Hepatocyte (in vitro differentiated cells): Measurements from ENCODE around the gene SCAPER.

Source experiments
- EZH2 ChIP-seq: fragments of 200-600 bp; sonication (generic); IDR thresholded peaks from 2 replicates; pipeline ENCODE4 v1.6.1; 2016; ENCODE audit warnings: antibody characterized with exemption, mild to moderate bottlenecking, borderline replicate concordance
- TF ChIP-seq, protein P1 (sequence below): fragments of 200-600 bp; sonication (generic); IDR thresholded peaks from 2 replicates; pipeline ENCODE4 v1.5.1; 2016; ENCODE audit warnings: antibody characterized with exemption, mild to moderate bottlenecking; ENCODE audit not compliant: poor library complexity

DNA sequence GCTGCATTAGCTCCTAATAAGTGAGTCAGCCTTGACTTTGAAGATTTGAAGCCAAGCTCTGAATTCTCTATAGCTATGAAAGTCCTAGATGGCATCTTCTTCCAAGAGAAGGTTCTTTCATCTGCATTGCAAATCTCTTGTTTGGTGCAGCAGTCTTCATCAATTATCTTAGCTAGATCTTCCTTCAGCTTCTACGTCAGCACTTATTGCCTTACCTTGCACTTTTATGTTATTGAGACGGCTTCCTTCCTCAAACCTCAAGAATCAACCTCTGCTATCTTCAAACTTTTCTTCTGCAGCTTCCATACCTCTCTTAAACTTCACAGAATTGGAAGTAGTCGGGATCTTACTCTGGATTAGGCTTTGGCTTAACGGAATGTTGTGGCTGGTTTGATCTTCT is 167.6 kb downstream of the SCAPER start:
- TF ChIP-seq, protein P1, sequence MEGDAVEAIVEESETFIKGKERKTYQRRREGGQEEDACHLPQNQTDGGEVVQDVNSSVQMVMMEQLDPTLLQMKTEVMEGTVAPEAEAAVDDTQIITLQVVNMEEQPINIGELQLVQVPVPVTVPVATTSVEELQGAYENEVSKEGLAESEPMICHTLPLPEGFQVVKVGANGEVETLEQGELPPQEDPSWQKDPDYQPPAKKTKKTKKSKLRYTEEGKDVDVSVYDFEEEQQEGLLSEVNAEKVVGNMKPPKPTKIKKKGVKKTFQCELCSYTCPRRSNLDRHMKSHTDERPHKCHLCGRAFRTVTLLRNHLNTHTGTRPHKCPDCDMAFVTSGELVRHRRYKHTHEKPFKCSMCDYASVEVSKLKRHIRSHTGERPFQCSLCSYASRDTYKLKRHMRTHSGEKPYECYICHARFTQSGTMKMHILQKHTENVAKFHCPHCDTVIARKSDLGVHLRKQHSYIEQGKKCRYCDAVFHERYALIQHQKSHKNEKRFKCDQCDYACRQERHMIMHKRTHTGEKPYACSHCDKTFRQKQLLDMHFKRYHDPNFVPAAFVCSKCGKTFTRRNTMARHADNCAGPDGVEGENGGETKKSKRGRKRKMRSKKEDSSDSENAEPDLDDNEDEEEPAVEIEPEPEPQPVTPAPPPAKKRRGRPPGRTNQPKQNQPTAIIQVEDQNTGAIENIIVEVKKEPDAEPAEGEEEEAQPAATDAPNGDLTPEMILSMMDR, result no peak
- no peak for TF ChIP-seq EZH2
